PC-3 (cell line): ENCODE measurements around the gene WDPCP. TPM values are rescaled to one million over a fixed set of nuclear protein-coding genes. Genes with fewer than 3 reads are reported as not detected.

Source experiments
- ATAC-seq: fragments of 200-7000 bp; cut with Tn5 transposase; 2 replicates; pipeline ENCODE4 v1.9.1; 2020; ENCODE audit warnings: mild to moderate bottlenecking, moderate library complexity
- BruUV-seq: library from RNA; stranded (reverse); fragments of 400-500 nt; replicated peaks from 2 replicates; lab custom pipeline; 2021; lab: Mats Ljungman, UMichigan
- CTCF ChIA-PET: fragments of 300-600 bp; sonication (Branson Sonifier 250); formaldehyde crosslinking; loops from one replicate; lab custom pipeline; 2022; ENCODE audit warnings: antibody characterized with exemption; lab: Charles Lee
- POLR2A ChIA-PET: fragments of 300-600 bp; sonication (Branson Sonifier 250); formaldehyde crosslinking; loops from one replicate; lab custom pipeline; 2022; ENCODE audit warnings: antibody characterized with exemption; ENCODE audit not compliant: unreplicated experiment; lab: Charles Lee
- DNase-seq: peaks from one replicate; pipeline ENCODE4 v3.0.0-alpha.2; 2015
- H2AFZ ChIP-seq: fragments of 300-600 bp; sonication (generic); 2 replicates; pipeline ENCODE4 v1.6.0; 2016; ENCODE audit warnings: antibody characterized with exemption, low read length
- H3F3A ChIP-seq: fragments of 300-600 bp; sonication (generic); one replicate; pipeline ENCODE4 v1.6.0; 2017; ENCODE audit warnings: antibody characterized with exemption, low read length, control low read depth, mild to moderate bottlenecking; ENCODE audit not compliant: unreplicated experiment
- H3K27ac ChIP-seq: fragments of 300-600 bp; sonication (generic); 2 replicates; pipeline ENCODE4 v1.5.1; 2016; ENCODE audit warnings: mild to moderate bottlenecking, low read length
- H3K27me3 ChIP-seq: fragments of 300-600 bp; sonication (generic); 2 replicates; pipeline ENCODE4 v1.6.1; 2016; ENCODE audit warnings: low read length, mixed read lengths
- H3K36me3 ChIP-seq: fragments of 300-600 bp; sonication (generic); 2 replicates; pipeline ENCODE4 v1.6.1; 2016; ENCODE audit warnings: low read depth, mixed run types, low read length, mixed read lengths
- H3K4me1 ChIP-seq: fragments of 300-600 bp; sonication (generic); 2 replicates; pipeline ENCODE4 v1.5.1; 2016; ENCODE audit warnings: low read length; ENCODE audit not compliant: insufficient read depth
- H3K4me2 ChIP-seq: fragments of 300-600 bp; sonication (generic); 2 replicates; pipeline ENCODE4 v1.6.0; 2016; ENCODE audit warnings: low read length
- H3K4me3 ChIP-seq: fragments of 300-600 bp; sonication (generic); 2 replicates; pipeline ENCODE4 v1.5.1; 2016; ENCODE audit warnings: mild to moderate bottlenecking, low read length, mixed read lengths
- H3K79me2 ChIP-seq: fragments of 300-600 bp; sonication (generic); 2 replicates; pipeline ENCODE4 v1.6.1; 2017; ENCODE audit warnings: low read length, mixed read lengths
- H3K9ac ChIP-seq: fragments of 300-600 bp; sonication (generic); 2 replicates; pipeline ENCODE4 v1.6.0; 2016; ENCODE audit warnings: mild to moderate bottlenecking, low read length
- H3K9me2 ChIP-seq: fragments of 300-600 bp; sonication (generic); replicated peaks from 2 replicates; pipeline ENCODE4 v1.6.1; 2016; ENCODE audit warnings: mixed run types, low read length, mixed read lengths
- H3K9me3 ChIP-seq: fragments of 300-600 bp; sonication (generic); 2 replicates; pipeline ENCODE4 v1.6.1; 2016; ENCODE audit warnings: low read length, mixed read lengths
- H4K20me1 ChIP-seq: fragments of 300-600 bp; sonication (generic); 2 replicates; pipeline ENCODE4 v1.6.1; 2016; ENCODE audit warnings: low read length, mixed read lengths
- CTCF ChIP-seq: fragments of 300-600 bp; sonication (generic); conservative IDR thresholded peaks from 2 replicates; pipeline ENCODE4 v1.5.1; 2017; ENCODE audit warnings: antibody characterized with exemption, low read depth, mild to moderate bottlenecking, low read length
- EZH2 ChIP-seq: fragments of 300-600 bp; sonication (generic); IDR thresholded peaks from one replicate; pipeline ENCODE4 v1.6.1; 2017; ENCODE audit warnings: antibody characterized with exemption, mild to moderate bottlenecking, low read length; ENCODE audit not compliant: unreplicated experiment
- EZH2phosphoT487 ChIP-seq: fragments of 300-600 bp; sonication (generic); IDR thresholded peaks from 2 replicates; pipeline ENCODE4 v1.6.1; 2018; ENCODE audit warnings: mild to moderate bottlenecking, antibody characterized with exemption, low read length, borderline replicate concordance
- intact Hi-C: fragments of 100-400 bp; cut with micrococcal nuclease; formaldehyde crosslinking; loops from 2 replicates; pipeline ENCODE4 v1.9.0; 2023
- total RNA-seq: library from RNA; depleted of rRNA; stranded (reverse); fragments of >200 nt; gene quantifications from 2 replicates; pipeline ENCODE4 v1.2.3, GENCODE V29; 2014

The WDPCP gene
- total RNA-seq, 1 experiment from 2014 or later, result 4.0 TPM

- no peaks in the 10 kb centered on the region for H3F3A ChIP-seq
- POLR2A ChIA-PET, result no interaction called here
- H3K27ac ChIP-seq, result no peak overlapping the region
- intact Hi-C loops, result no loop called here
- ATAC-seq, result no peak
- H3K9me3 ChIP-seq, result no peaks in the 10 kb centered on the region
- H3K36me3 ChIP-seq, result no peaks in the 10 kb centered on the region
- TF ChIP-seq CTCF (no peak), EZH2 (no peak), EZH2phosphoT487 (no peak)
- H3K79me2 ChIP-seq, result no peaks in the 10 kb centered on the region
- H3K9me2 ChIP-seq, result no peaks in the 10 kb centered on the region
- no peak for DNase-seq
- BruUV-seq, result no TSS peak
- no peaks in the 10 kb centered on the region for H3K27me3 ChIP-seq
- no peak overlapping the region for H2AFZ ChIP-seq
- H3K4me2 ChIP-seq, result no peak overlapping the region
- no peaks in the 10 kb centered on the region for H3K4me1 ChIP-seq
- H3K4me3 ChIP-seq, result no peak overlapping the region
- CTCF ChIA-PET, result no interaction called here
- no peak overlapping the region for H3K9ac ChIP-seq
- H4K20me1 ChIP-seq, result no peaks in the 10 kb centered on the region
Measured at GRCh38 chr2:63192169-63192888, 395.9 kb downstream of the WDPCP start.

GRCh38 chr2:63189026-63189425, 399.3 kb downstream of the WDPCP start:
- ChIA-PET POLR2A (no interaction called here), CTCF (no interaction called here)
- TF ChIP-seq EZH2phosphoT487 (no peak), CTCF (peak; percentile 85)
- no peak overlapping the region for H3K9ac ChIP-seq
- H3K79me2 ChIP-seq, result no peaks in the 10 kb centered on the region
- DNase-seq (peak; percentile 68), ATAC-seq (peak; percentile 60)
- no TSS peak for BruUV-seq
- H3F3A ChIP-seq, result no peaks in the 10 kb centered on the region
- H3K4me3 ChIP-seq, result peak overlapping the region; percentile 31
- no peaks in the 10 kb centered on the region for H3K4me1 ChIP-seq
- H2AFZ ChIP-seq, result peak overlapping the region; percentile 76
- H3K27ac ChIP-seq, result no peak overlapping the region
- intact Hi-C loops, result loop anchor here (10.0 kb wide), 1 partner anchor 236 kb away; no protein-coding TSS in a partner anchor
- H3K27me3 ChIP-seq, result no peaks in the 10 kb centered on the region
- H3K9me3 ChIP-seq, result no peaks in the 10 kb centered on the region
- no peaks in the 10 kb centered on the region for H4K20me1 ChIP-seq
- no peaks in the 10 kb centered on the region for H3K36me3 ChIP-seq
- no peaks in the 10 kb centered on the region for H3K9me2 ChIP-seq
- peak overlapping the region; percentile 68 for H3K4me2 ChIP-seq

GRCh38 chr2:63186331-63186730, 401.9 kb downstream of the WDPCP start:
- Histone ChIP-seq H3F3A (no peaks in the 10 kb centered on the region), H2AFZ (no peak overlapping the region), H4K20me1 (no peaks in the 10 kb centered on the region), H3K9me3 (no peaks in the 10 kb centered on the region), H3K4me2 (no peak overlapping the region), H3K79me2 (no peaks in the 10 kb centered on the region), H3K9ac (no peak overlapping the region), H3K4me1 (no peaks in the 10 kb centered on the region), H3K4me3 (no peak overlapping the region), H3K36me3 (no peaks in the 10 kb centered on the region), H3K27ac (no peak overlapping the region), H3K27me3 (no peaks in the 10 kb centered on the region), H3K9me2 (no peaks in the 10 kb centered on the region)
- intact Hi-C loops, result loop anchor here (10.0 kb wide), 1 partner anchor 238 kb away; no protein-coding TSS in a partner anchor
- ATAC-seq (no peak), DNase-seq (peak; percentile 14)
- TF ChIP-seq CTCF (no peak), EZH2phosphoT487 (no peak), EZH2 (no peak)
- no TSS peak for BruUV-seq
- POLR2A ChIA-PET, result no interaction called here
- CTCF ChIA-PET, result no interaction called here
